H1 (cell line): Measurements from ENCODE around the gene MSI2. TPM values are rescaled to one million over a fixed set of nuclear protein-coding genes. Genes with fewer than 3 reads are reported as not detected.

ENCODE experiments used
- CHD2 ChIP-seq: IDR thresholded peaks from 2 replicates; pipeline ENCODE4 v1.6.1; 2012; ENCODE audit warnings: low read length, improper control_type of control experiment
- polyA plus RNA-seq, 7 experiments: library from polyadenylated mRNA; depleted of rRNA in 3 of 7; stranded (reverse) in 5 of 7; unstranded in 2 of 7; fragments of >200 nt in 5 of 7; fragments of 200-250 nt in 2 of 7; gene quantifications; 1 replicate in 5 of 7; 2 replicates in 1 of 7; 4 replicates in 1 of 7; pipeline versions ENCODE4 v1.2.1 to v1.2.3, GENCODE V29; 2011 to 2013; ENCODE audit warnings: missing spikeins in 2 of 7, mixed read lengths in 2 of 7
- total RNA-seq: library from RNA; stranded (reverse); fragmentation: NEBNext Ultra II Directional; extraction: Animal tissue kit (Norgen Biotek cat#: 25700); gene quantifications from 2 replicates; pipeline ENCODE4 v1.2.1, GENCODE V29; 2021

Gene MSI2
- total and polyA plus RNA-seq, 2 of the 8 experiments (the other 6 are each of a cell fraction or from before 2014, with no cell fraction given), result 36.7 to 80.6 TPM

GRCh38 chr17:57356153-57356718, 99.9 kb downstream of the MSI2 start (continued):
- no peak for TF ChIP-seq CHD2
- TF ChIP-seq, all 59 proteins: peak for 0
